Liver (tissue), 3 donors: ENCODE data around the gene PDK2.

Experiments
- CTCF ChIP-seq: fragments of 150-350 bp; IDR thresholded peaks from 2 replicates; pipeline ENCODE4 v1.5.1; 2017; ENCODE audit warnings: improper control_type of control experiment, low read depth, low read length; ENCODE audit not compliant: missing input control
- FOXA1 ChIP-seq: IDR thresholded peaks from 2 replicates; pipeline ENCODE4 v1.6.1; 2016; ENCODE audit warnings: antibody characterized with exemption
- GABPA ChIP-seq, 2 donors: IDR thresholded peaks in 1 of 2; conservative IDR thresholded peaks in 1 of 2; 2 replicates each; pipeline ENCODE4 v1.6.1; 2016; ENCODE audit warnings: antibody characterized with exemption in 2 of 2, mild to moderate bottlenecking in 1 of 2, moderate library complexity in 1 of 2
- HNF4G ChIP-seq: IDR thresholded peaks from 2 replicates; pipeline ENCODE4 v1.6.1; 2016; ENCODE audit warnings: antibody characterized with exemption
- REST ChIP-seq: IDR thresholded peaks from 2 replicates; pipeline ENCODE4 v1.6.1; 2016; ENCODE audit warnings: antibody characterized with exemption, mild to moderate bottlenecking
- SP1 ChIP-seq: IDR thresholded peaks from 2 replicates; pipeline ENCODE4 v1.6.1; 2018; ENCODE audit warnings: antibody characterized with exemption, mild to moderate bottlenecking
- TAF1 ChIP-seq: conservative IDR thresholded peaks from 2 replicates; pipeline ENCODE4 v1.6.1; 2016; ENCODE audit warnings: antibody characterized with exemption, mild to moderate bottlenecking
- TF ChIP-seq, protein P1 (sequence below): IDR thresholded peaks from 2 replicates; pipeline ENCODE4 v1.6.1; 2016; ENCODE audit warnings: antibody characterized with exemption
- donor health status: healthy.
- donor health status: healthy.

DNA sequence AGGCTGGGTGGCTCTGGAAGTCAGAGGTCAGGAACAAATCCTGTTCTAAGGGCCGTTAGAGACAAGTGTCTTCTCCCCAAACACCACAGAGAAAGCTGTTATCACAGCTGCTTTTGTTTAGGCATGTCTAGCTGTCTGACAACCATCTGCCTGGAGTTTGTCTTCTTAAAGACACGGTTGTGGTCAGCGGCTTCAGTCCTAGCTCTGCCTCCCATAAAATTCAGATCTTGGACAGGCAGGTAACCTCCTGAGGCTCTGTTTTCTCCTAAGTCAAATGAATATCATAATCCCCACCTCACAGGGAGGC is 41.5 kb upstream of the PDK2 start:
- TF ChIP-seq REST (no peak), CTCF (no peak), SP1 (no peak), HNF4G (no peak), TAF1 (no peak), GABPA (IDR thresholded peaks at IDR 0.05 in 1 of 2, conservative IDR thresholded peaks at IDR 0.05 in 1 of 2) (no peak), FOXA1 (no peak)
- TF ChIP-seq, protein P1, sequence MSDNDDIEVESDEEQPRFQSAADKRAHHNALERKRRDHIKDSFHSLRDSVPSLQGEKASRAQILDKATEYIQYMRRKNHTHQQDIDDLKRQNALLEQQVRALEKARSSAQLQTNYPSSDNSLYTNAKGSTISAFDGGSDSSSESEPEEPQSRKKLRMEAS = no peak
